Sigmoid colon (tissue), 7 donors: ENCODE results near the gene CDON. TPM values are rescaled to one million over a fixed set of nuclear protein-coding genes. Genes with fewer than 3 reads are reported as not detected.

Experiments
- DNase-seq: peaks from one replicate; pipeline ENCODE4 v3.0.0-alpha.2; 2019
- H3K27ac ChIP-seq, 4 donors: fragments of 200-600 bp; sonication (generic); one replicate each; pipeline ENCODE4 v1.5.1; 2016 to 2019; ENCODE audit warnings: mild to moderate bottlenecking in 1 of 4
- H3K27me3 ChIP-seq, 3 donors: fragments of 200-600 bp; sonication (generic); one replicate each; pipeline ENCODE4 v1.5.1; 2019; ENCODE audit warnings: mild to moderate bottlenecking in 1 of 3
- H3K36me3 ChIP-seq, 4 donors: fragments of 200-600 bp; sonication (generic); one replicate each; pipeline ENCODE4 v1.5.1; 2016 to 2019
- H3K4me1 ChIP-seq, 4 donors: fragments of 200-600 bp; sonication (generic); one replicate each; pipeline ENCODE4 v1.5.1; 2017 to 2019
- H3K4me3 ChIP-seq, 4 donors: fragments of 200-600 bp; sonication (generic); one replicate each; pipeline ENCODE4 v1.5.1; 2017 to 2019; ENCODE audit warnings: mild to moderate bottlenecking in 2 of 4, moderate library complexity in 1 of 4
- H3K9me3 ChIP-seq, 4 donors: fragments of 200-600 bp in 3 of 4; sonication (generic) in 3 of 4; one replicate each; pipeline versions ENCODE4 v1.5.1 to v1.6.1; 2013 to 2019
- EP300 ChIP-seq, 4 donors: sonication (generic); formaldehyde crosslinking; IDR thresholded peaks; one replicate each; pipeline ENCODE4 v1.6.1; 2017; ENCODE audit warnings: antibody characterized with exemption in 4 of 4
- POLR2A ChIP-seq, 2 donors: fragments of 450-650 bp; IDR thresholded peaks; one replicate each; pipeline ENCODE4 v1.6.1; 2016; ENCODE audit warnings: antibody characterized with exemption in 2 of 2, mild to moderate bottlenecking in 2 of 2, moderate library complexity in 2 of 2
- POLR2AphosphoS5 ChIP-seq, 4 donors: sonication (generic); formaldehyde crosslinking; IDR thresholded peaks; one replicate each; pipeline ENCODE4 v1.6.1; 2017; ENCODE audit warnings: antibody characterized with exemption in 4 of 4
- WGBS, 2 donors: extraction: QIAGEN DNeasy Blood & Tissue Kit; methylation state at CpG; one replicate each; pipeline ENCODE4 v1.1.7; 2013; 5-methylcytosine and 5-hydroxymethylcytosine counted together
- intact Hi-C: fragments of 100-400 bp; cut with DNase I; formaldehyde crosslinking; loops from one replicate; pipeline ENCODE4 v1.15.1; 2023
- polyA plus RNA-seq, 3 donors: library from polyadenylated mRNA; stranded (reverse); fragments of 200-250 nt; gene quantifications; one replicate each; pipeline ENCODE4 v1.2.3, GENCODE V29; 2013
- total RNA-seq, 4 donors: library from RNA; depleted of rRNA; stranded (reverse); fragments of >200 nt; gene quantifications; one replicate each; pipeline ENCODE4 v1.1.0, GENCODE V29; 2016
- TF ChIP-seq, protein P1 (sequence below), 4 experiments: fragments of 450-650 bp in 3 of 4; fragments of 200-600 bp in 1 of 4; IDR thresholded peaks; one replicate each; pipeline ENCODE4 v1.5.1; 2016 to 2019; ENCODE audit warnings: antibody characterized with exemption in 4 of 4, mild to moderate bottlenecking in 3 of 4, moderate library complexity in 2 of 4
- donor health status: healthy with polysubstance abuse.
- donor health status: Bipolar disorder and iron deficiency.
- donor health status: healthy.

CDON gene
- total and polyA plus RNA-seq, 7 donors, result under 0.01 to 88.1 (median 48.9) TPM

DNA sequence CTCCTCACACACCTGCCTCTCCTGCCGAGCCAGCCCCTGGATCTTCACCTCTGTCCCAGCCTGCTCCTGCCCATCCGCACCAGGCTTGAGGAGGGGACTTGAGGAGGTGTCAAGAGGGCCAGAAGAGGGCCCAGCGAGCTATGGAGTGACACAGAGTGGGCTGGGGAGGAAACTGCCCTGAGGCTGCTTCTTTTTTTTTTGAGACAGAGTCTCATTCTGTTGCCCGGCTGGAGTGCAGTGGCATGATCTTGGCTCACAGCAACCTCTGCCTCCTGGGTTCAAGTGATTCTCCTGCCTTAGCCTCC is 21.9 kb upstream of the CDON start:
- Histone ChIP-seq H3K27ac (no peak overlapping the region), H3K4me3 (no peak overlapping the region), H3K9me3 (no peaks in the 10 kb centered on the region), H3K36me3 (no peaks in the 10 kb centered on the region), H3K4me1 (peaks cover 0 to 35% (median 20%) of the 10 kb centered on the region in 4 donors), H3K27me3 (no peaks in the 10 kb centered on the region)
- intact Hi-C loops, result no loop called here
- TF ChIP-seq POLR2AphosphoS5 (IDR thresholded peaks at IDR 0.05) (no peak), EP300 (IDR thresholded peaks at IDR 0.05) (no peak), POLR2A (IDR thresholded peaks at IDR 0.05) (no peak)
- TF ChIP-seq, protein P1, sequence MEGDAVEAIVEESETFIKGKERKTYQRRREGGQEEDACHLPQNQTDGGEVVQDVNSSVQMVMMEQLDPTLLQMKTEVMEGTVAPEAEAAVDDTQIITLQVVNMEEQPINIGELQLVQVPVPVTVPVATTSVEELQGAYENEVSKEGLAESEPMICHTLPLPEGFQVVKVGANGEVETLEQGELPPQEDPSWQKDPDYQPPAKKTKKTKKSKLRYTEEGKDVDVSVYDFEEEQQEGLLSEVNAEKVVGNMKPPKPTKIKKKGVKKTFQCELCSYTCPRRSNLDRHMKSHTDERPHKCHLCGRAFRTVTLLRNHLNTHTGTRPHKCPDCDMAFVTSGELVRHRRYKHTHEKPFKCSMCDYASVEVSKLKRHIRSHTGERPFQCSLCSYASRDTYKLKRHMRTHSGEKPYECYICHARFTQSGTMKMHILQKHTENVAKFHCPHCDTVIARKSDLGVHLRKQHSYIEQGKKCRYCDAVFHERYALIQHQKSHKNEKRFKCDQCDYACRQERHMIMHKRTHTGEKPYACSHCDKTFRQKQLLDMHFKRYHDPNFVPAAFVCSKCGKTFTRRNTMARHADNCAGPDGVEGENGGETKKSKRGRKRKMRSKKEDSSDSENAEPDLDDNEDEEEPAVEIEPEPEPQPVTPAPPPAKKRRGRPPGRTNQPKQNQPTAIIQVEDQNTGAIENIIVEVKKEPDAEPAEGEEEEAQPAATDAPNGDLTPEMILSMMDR (IDR thresholded peaks at IDR 0.05), result no peak
- 83 to 84% methylated on average over 4 of the region's 4 CpGs for WGBS, 2 donors
- no peak for DNase-seq

DNA sequence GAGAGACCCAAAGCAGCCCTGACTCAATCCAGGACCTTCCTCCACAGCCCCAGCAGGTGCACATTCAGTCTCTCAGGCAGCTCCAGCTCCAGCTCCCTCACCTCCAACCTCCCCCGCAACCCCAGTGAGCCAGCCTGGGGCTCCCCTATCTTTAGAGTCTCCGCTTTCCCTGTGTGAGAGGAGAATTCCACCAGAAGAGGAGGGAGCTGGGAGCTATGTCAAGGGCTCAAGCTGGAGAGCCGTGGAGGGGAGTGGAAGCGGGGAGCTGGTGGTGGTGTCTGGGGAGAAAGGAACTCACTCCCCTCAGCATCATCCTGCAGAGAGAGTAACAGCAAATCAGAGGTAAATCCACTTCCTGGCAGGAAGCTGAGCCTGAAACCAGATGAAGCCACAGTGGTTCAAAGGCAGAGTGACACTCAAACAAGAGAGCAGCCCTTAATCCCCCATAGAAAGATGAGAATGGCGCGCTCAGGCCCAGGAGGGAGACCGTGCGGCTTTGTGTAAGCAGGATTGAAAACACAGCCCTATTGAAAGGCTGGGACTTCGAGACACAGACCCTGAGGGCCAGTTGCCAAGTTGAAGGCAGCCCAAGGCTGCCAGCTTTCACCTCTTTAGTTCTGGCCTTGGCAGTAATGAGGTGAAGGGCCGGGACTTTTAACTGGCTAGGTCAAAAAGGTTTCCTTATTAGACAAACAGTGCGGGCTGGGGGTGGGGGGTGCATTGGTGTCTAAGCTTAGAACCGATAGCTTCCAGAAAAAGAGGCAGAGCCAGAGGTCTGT is 21.4 kb upstream of the CDON start:
- TF ChIP-seq POLR2A (IDR thresholded peaks at IDR 0.05), result no peak
- intact Hi-C loops, result no loop called here
- no peak for DNase-seq
- Histone ChIP-seq H3K4me1 (peaks cover 0 to 41% (median 25%) of the 10 kb centered on the region in 4 donors), H3K27ac (no peak overlapping the region), H3K36me3 (no peaks in the 10 kb centered on the region), H3K4me3 (no peak overlapping the region), H3K9me3 (no peaks in the 10 kb centered on the region), H3K27me3 (no peaks in the 10 kb centered on the region)
- 55 to 82% methylated on average over 12 of the region's 12 CpGs for WGBS, 2 donors

- TF ChIP-seq EP300 (IDR thresholded peaks at IDR 0.05) (no peak), POLR2A (IDR thresholded peaks at IDR 0.05) (no peak), POLR2AphosphoS5 (IDR thresholded peaks at IDR 0.05) (no peak)
- TF ChIP-seq, protein P1 (IDR thresholded peaks at IDR 0.05), result no peak
- intact Hi-C loops, result no loop called here
- 80 to 81% methylated on average over 17 of the region's 17 CpGs for WGBS, 2 donors
- DNase-seq, result no peak
- Histone ChIP-seq H3K9me3 (no peaks in the 10 kb centered on the region), H3K4me3 (no peak overlapping the region), H3K36me3 (no peaks in the 10 kb centered on the region), H3K4me1 (peaks cover 0 to 42% (median 30%) of the 10 kb centered on the region in 4 donors), H3K27me3 (no peaks in the 10 kb centered on the region), H3K27ac (no peak overlapping the region)
Measured at GRCh38 chr11:126082251-126083109, 19.8 kb upstream of the CDON start.

DNA sequence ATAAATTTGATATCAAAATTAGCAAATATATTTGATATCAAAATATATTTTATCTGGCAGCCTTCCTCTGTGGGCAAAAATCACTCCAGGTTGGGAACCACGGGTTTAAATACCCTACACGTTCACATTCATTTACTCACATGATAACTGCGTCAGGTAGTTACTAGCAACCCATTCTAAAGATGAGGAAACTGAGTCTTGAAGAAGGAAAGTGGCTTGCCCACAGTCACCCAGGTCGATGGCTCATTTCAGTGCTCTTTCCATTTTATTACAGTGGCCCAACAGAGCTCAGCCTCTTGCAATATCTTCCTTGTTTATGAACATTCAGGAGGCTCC is 19.2 kb upstream of the CDON start:
- Histone ChIP-seq H3K27me3 (no peaks in the 10 kb centered on the region), H3K9me3 (no peaks in the 10 kb centered on the region), H3K4me3 (no peak overlapping the region), H3K4me1 (peaks cover 0 to 42% (median 30%) of the 10 kb centered on the region in 4 donors), H3K36me3 (no peaks in the 10 kb centered on the region), H3K27ac (no peak overlapping the region)
- TF ChIP-seq EP300 (IDR thresholded peaks at IDR 0.05) (no peak), POLR2AphosphoS5 (IDR thresholded peaks at IDR 0.05) (no peak), POLR2A (IDR thresholded peaks at IDR 0.05) (no peak)
- TF ChIP-seq, protein P1 (IDR thresholded peaks at IDR 0.05), result no peak
- intact Hi-C loops, result no loop called here
- no peak for DNase-seq
- WGBS, 2 donors, result 80 to 81% methylated on average over 4 of the region's 4 CpGs

DNA sequence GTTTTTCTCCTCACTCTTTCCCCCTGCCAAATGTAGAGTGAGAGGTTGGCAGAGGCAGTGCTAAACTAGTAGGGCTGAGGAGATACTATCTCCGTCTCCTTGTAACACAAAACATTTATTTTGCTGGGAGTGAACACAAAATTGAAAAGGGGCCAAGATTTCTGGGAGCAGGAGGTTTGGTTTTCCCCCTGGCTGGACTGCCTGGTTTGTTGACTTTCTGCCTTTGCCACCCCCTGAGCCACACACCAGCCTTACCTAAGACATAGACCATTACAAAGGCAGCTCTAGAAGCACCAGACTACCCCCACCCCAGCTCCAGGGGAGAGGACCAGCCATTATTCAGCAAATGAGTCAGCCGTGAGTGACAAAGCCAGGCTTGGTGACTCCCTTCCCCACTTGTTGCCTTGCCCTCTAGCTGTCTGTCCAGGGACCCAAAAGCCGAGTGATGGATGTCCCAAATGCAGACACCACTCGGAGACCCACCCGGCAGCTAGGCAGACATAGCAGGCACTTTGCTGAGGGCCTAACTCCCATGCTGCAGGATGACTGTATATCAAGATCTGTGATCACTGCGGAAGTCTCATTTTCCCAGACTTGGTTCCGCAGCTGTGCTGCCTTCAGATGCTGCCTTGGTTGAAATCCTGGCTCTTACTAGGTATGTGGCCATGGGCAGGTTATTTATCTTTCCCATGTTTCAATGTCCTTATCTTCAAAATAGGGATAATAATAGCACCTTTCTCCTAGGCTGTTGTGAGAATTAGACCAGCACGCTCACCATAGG is 17.7 kb upstream of the CDON start:
- 72 to 82% methylated on average over 8 of the region's 8 CpGs for WGBS, 2 donors
- TF ChIP-seq, protein P1 (IDR thresholded peaks at IDR 0.05), result no peak
- peak in 1 of 4 donors; percentile 18 for TF ChIP-seq POLR2AphosphoS5 (IDR thresholded peaks at IDR 0.05)
- TF ChIP-seq POLR2A (IDR thresholded peaks at IDR 0.05), result no peak
- Histone ChIP-seq H3K4me1 (peaks cover 0 to 42% (median 30%) of the 10 kb centered on the region in 4 donors), H3K27me3 (no peaks in the 10 kb centered on the region), H3K36me3 (no peaks in the 10 kb centered on the region), H3K9me3 (no peaks in the 10 kb centered on the region), H3K4me3 (no peak overlapping the region), H3K27ac (peak overlapping the region in 3 of 4 donors; percentile 73 to 78 (median 77))
- intact Hi-C loops, result no loop called here
- DNase-seq, result no peak
